ENCODE results near the gene TRAFD1.

The TRAFD1 gene

DNA sequence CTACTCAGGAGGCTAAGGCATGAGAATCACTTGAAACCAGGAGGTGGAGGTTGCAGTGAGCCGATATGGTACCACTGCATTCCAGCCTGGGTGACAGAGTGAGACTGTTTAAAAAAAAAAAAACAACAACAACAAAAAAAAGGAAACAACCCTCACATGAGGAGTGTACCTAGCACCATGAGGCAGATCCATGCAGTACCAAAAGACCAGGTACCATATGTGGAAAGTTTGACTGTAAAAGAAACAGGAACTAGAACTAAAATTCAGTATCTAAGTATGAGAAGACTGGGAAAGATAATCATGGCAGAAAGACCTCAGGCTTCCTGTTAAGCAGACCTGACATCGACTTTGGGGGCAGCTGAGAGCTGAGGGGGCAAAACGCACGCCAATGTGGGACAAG is 55.1 kb downstream of the TRAFD1 start:
- POLR2A ChIA-PET: no interaction called here
- TF ChIP-seq, protein P1, sequence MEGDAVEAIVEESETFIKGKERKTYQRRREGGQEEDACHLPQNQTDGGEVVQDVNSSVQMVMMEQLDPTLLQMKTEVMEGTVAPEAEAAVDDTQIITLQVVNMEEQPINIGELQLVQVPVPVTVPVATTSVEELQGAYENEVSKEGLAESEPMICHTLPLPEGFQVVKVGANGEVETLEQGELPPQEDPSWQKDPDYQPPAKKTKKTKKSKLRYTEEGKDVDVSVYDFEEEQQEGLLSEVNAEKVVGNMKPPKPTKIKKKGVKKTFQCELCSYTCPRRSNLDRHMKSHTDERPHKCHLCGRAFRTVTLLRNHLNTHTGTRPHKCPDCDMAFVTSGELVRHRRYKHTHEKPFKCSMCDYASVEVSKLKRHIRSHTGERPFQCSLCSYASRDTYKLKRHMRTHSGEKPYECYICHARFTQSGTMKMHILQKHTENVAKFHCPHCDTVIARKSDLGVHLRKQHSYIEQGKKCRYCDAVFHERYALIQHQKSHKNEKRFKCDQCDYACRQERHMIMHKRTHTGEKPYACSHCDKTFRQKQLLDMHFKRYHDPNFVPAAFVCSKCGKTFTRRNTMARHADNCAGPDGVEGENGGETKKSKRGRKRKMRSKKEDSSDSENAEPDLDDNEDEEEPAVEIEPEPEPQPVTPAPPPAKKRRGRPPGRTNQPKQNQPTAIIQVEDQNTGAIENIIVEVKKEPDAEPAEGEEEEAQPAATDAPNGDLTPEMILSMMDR (IDR thresholded peaks at IDR 0.05; ENCODE audit: control extremely low read depth, extremely low read depth, low read depth, missing control alignments): no peak
- DNase-seq (ENCODE audit: extremely low spot score): no peak
- CTCF ChIA-PET: no interaction called here

DNA sequence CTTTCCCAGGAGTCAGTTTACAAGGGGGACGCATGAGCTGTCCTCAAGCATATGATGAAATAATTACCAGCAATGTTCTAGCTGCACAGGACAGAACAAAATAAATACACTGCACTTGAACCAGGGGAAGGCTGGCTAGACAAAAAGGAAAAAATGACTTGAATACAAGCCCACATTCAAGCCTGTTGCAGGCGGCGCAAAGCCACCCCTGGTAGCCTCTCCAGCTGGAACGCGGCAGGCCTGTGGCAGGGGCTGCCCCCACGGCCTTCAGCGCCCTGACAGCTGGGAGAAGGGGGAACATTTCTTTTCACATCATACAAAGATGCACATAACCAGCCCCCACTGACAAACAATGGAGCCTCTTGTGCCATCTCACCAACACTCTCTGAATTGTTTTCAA is 57.1 kb downstream of the TRAFD1 start:
- ChIA-PET CTCF (interaction anchor here (1.6 kb wide), 1 partner anchor 204 kb away, joined by 4 read pairs; no protein-coding TSS in a partner anchor), POLR2A (no interaction called here)
- TF ChIP-seq, protein P1 (IDR thresholded peaks at IDR 0.05; ENCODE audit: control extremely low read depth, extremely low read depth, low read depth, missing control alignments): no peak
- DNase-seq (ENCODE audit: extremely low spot score): peak; percentile 45

DNA sequence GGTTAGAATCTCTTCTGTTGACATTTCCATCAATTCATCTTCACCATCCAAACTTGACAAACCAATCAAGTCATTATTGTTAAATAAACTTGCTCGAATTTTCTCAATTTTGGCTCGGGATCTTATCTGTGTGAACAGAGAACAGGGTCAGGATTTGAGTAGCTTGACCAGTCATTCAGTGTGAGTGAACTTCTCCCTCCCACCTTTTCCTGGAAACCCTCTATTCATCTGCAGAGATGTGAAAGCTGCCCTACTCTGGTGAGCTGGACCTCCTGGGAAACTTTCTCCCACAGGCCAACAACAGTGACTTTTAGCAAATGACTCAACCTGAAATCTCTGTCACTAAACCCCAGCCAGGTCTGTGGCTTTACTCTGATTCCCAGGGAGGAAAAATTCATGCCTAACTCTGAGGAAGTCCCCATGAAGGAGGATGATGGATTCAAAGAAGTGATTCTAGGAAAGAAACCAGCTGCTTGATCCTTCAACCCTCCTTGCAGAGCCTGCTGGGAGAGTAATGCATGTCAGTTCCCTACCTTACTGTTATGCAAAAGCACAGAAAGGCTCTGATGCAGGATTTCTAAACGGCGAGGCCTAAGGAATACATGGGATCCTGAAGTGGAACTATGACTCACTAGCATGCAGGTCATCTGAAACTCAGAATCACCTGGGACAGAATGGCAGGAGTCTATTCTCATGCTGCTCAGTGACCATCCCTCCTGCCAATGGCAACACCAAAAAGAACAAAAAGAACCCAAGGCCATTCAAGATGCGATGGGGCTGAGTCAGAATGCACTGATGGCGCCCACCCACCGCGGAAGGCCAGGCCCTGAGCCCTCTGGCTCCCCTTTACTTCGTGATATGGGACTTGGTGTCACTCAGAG is 58.0 kb downstream of the TRAFD1 start:
- ChIA-PET CTCF (interaction anchor here (1.6 kb wide), 1 partner anchor 203 kb away, joined by 4 read pairs; no protein-coding TSS in a partner anchor), POLR2A (no interaction called here)
- peak; percentile 75 for DNase-seq (ENCODE audit: extremely low spot score)
- TF ChIP-seq, protein P1 (IDR thresholded peaks at IDR 0.05; ENCODE audit: control extremely low read depth, extremely low read depth, low read depth, missing control alignments): no peak

DNA sequence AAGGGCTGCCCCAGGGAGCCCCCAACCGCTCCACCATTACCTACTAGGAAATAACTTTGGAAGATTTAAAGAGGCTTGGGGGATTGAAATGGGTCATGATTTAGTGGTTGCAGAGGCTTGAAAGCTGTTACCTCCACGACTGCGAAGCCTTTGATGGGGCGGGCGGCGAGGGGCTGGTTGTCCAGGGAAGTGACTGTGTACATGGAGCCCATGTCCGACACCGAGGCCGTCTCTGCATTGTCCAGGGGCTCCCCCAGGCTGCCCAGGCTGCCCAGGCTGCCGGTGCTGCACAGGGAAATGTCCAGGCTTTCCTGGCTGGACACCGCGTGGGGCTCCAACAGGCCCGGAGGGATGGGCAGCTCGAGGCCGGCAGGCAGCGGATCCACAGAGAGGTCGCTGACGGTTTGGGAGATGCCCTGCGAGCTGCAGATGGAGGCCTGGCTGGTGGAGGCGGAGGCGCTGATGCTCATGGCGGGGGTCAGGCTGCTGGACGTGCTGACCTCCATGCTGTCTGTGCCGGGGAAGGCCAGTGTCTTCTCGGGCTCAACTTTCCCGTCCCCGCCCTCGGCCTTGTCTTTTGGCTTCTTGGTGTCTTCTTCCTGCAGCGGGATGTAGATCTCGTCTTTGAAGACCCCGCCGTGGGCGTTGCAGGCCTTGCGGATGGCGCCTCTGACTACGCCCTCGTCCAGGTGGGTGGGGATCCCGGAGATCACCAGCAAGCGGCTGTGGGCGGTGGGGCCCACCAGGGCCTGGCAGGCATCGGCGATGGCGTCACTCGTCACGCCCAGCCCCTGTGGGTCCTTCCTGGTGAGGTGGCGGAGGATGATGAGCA is 58.9 kb downstream of the TRAFD1 start:
- TF ChIP-seq, protein P1 (IDR thresholded peaks at IDR 0.05; ENCODE audit: control extremely low read depth, extremely low read depth, low read depth, missing control alignments): no peak
- ChIA-PET POLR2A (no interaction called here), CTCF (interaction anchor here (1.6 to 2.5 kb wide), 2 partner anchors 14 to 202 kb away, joined by 4 to 10 read pairs; no protein-coding TSS in a partner anchor)
- no peak for DNase-seq (ENCODE audit: extremely low spot score)

DNA sequence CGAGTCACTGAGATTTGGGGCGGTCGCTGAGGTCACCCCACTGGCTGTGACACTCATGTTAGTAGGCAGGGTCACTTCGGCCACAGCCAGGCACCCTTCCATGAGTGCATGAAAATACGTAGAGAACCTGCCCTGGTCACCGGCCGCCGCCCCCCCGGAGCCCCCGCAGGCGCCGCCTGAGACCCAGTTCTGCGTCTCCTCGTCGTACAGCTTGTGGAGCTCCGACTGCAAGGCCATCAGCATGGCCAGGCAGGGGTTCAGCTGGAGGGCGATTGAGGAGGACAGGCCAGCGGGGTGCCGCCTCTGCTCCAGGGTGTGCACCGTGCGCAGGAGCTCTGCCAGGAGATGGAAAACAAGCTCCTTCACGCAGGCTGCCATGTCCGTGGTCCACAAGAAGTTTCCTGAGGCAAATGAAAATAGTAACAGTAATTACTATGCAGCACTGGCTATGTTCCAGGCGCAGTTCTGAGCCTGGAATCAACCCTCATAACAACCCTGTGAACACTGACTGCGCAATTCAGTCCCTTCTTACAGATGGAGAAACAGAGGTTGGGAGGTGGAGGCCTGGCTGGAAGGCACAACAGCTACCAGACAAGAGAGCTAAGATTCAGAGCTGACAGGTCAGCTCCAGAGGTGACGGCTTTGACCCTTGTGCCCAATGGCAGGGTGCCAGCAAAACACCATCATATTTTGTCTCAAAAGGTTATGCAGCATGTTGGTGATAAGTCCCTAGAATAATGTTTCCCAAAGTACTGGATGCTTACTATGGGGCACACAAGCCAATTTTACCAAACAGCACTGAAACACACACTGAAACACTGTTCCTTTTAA is 59.9 kb downstream of the TRAFD1 start:
- TF ChIP-seq, protein P1 (IDR thresholded peaks at IDR 0.05; ENCODE audit: control extremely low read depth, extremely low read depth, low read depth, missing control alignments): no peak
- ChIA-PET POLR2A (no interaction called here), CTCF (interaction anchor here (1.0 to 2.5 kb wide), 3 partner anchors 8 to 58 kb away, joined by 3 to 10 read pairs (median 4); no protein-coding TSS in a partner anchor)
- no peak for DNase-seq (ENCODE audit: extremely low spot score)

Measured in GM10248 (cell line).